ENCODE measurements around the gene FGF12.

Gene FGF12

GRCh38 chr3:192409201-192409837 lies 318.0 kb downstream of the FGF12 start:
- DNase-seq = peak in 2 of 3 donors; percentile 4 to 31

- DNase-seq = no peak
These were observed 318.6 kb downstream of the FGF12 start for GRCh38 chr3:192408647-192409200.

GRCh38 chr3:192408007-192408646 lies 319.2 kb downstream of the FGF12 start:
- DNase-seq = no peak

GRCh38 chr3:192399767-192400166 lies 327.6 kb downstream of the FGF12 start:
- no peak for DNase-seq

GRCh38 chr3:192397012-192397411 lies 330.3 kb downstream of the FGF12 start:
- DNase-seq = no peak

- DNase-seq = no peak
These were observed 331.8 kb downstream of the FGF12 start for GRCh38 chr3:192395506-192395905.

GRCh38 chr3:192392986-192393385 lies 334.4 kb downstream of the FGF12 start:
- DNase-seq = no peak

GRCh38 chr3:192382861-192383260 lies 344.5 kb downstream of the FGF12 start:
- DNase-seq = peak; percentile 24 to 55 (median 50)

GRCh38 chr3:192373586-192373985 lies 353.8 kb downstream of the FGF12 start:
- no peak for DNase-seq

- no peak for DNase-seq
These were observed 354.3 kb downstream of the FGF12 start for GRCh38 chr3:192373032-192373431.

- DNase-seq = no peak
These were observed 354.7 kb downstream of the FGF12 start for GRCh38 chr3:192372616-192373015.

GRCh38 chr3:192371870-192372400 lies 355.4 kb downstream of the FGF12 start:
- no peak for DNase-seq

GRCh38 chr3:192367616-192368015 lies 359.7 kb downstream of the FGF12 start:
- no peak for DNase-seq

- DNase-seq = no peak
These were observed 360.4 kb downstream of the FGF12 start for GRCh38 chr3:192366916-192367315.

- DNase-seq = no peak
These were observed 361.8 kb downstream of the FGF12 start for GRCh38 chr3:192365571-192365970.

- no peak for DNase-seq
These were observed 363.0 kb downstream of the FGF12 start for GRCh38 chr3:192364316-192364715.

GRCh38 chr3:192354687-192355086 lies 372.7 kb downstream of the FGF12 start:
- DNase-seq = no peak

- no peak for DNase-seq
These were observed 375.2 kb downstream of the FGF12 start for GRCh38 chr3:192352142-192352541.

- no peak for DNase-seq
These were observed 375.9 kb downstream of the FGF12 start for GRCh38 chr3:192351441-192351840.

- DNase-seq = no peak
These were observed 387.3 kb downstream of the FGF12 start for GRCh38 chr3:192340031-192340430.

- DNase-seq = no peak
These were observed 388.1 kb downstream of the FGF12 start for GRCh38 chr3:192339214-192339613.

GRCh38 chr3:192336286-192336685 lies 391.1 kb downstream of the FGF12 start:
- no peak for DNase-seq

- no peak for DNase-seq
These were observed 394.7 kb downstream of the FGF12 start for GRCh38 chr3:192332386-192333291.

Data from suppressor macrophage treated with lipopolysaccharide for 1 hour (primary cell).